ENCODE measurements around the gene CA10.

DNA sequence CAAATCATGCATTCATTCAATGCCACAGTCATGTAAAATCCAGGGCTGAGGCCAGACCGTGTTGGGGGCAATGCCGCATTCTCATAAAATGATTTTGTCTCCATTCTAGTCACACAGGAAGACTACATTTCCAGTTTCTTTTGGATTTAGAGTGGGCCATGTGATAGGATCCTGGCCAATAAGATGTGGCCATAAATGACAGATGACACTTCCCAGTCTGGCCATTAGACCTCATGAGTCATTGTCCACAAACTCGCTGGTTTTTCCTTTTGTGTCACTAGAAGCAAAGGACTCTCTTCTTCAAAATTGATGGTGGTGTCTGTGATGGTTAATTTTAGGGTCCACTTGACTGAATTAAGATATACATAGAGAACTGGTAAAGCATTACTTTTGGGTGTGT is 545.8 kb downstream of the CA10 start:
- TF ChIP-seq, protein P1, sequence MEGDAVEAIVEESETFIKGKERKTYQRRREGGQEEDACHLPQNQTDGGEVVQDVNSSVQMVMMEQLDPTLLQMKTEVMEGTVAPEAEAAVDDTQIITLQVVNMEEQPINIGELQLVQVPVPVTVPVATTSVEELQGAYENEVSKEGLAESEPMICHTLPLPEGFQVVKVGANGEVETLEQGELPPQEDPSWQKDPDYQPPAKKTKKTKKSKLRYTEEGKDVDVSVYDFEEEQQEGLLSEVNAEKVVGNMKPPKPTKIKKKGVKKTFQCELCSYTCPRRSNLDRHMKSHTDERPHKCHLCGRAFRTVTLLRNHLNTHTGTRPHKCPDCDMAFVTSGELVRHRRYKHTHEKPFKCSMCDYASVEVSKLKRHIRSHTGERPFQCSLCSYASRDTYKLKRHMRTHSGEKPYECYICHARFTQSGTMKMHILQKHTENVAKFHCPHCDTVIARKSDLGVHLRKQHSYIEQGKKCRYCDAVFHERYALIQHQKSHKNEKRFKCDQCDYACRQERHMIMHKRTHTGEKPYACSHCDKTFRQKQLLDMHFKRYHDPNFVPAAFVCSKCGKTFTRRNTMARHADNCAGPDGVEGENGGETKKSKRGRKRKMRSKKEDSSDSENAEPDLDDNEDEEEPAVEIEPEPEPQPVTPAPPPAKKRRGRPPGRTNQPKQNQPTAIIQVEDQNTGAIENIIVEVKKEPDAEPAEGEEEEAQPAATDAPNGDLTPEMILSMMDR (IDR thresholded peaks at IDR 0.05): no peak
- TF ChIP-seq POLR2A (IDR thresholded peaks at IDR 0.05) (no peak), EP300 (IDR thresholded peaks at IDR 0.05) (no peak), POLR2AphosphoS5 (IDR thresholded peaks at IDR 0.05) (no peak)
